ENCODE measurements around the gene MRPL27.

DNA sequence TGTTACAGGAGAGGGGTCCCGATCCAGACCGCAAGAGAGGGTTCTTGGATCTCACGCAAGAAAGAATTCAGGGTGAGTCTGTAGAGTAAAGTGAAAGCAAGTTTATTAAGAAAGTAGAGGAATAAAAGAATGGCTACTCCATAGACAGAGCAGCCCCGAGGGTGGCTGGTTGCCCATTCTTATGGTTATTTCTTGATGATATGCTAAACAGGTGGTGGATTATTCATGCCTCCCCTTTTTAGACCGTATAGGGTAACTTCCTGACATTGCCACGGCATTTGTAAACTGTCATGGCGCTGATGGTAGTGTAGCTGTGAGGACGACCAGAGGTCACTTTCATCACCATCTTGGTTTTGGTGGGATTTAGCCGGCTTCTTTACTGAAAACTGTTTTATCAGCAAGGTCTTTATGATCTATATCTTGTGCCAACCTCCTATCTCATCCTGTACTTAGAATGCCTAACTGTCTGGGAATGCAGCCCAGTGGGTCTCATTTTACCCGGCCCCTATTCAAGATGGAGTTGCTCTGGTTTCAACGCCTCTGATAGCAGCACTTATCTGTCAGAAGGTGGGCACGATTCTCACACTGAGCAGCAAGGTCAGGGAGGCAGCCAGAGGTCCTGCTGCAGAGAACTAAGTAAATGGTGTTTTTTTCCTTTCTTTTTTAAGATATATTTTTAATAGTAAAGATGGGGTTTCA, 53.5 kb downstream of the MRPL27 start:
- TF ChIP-seq, protein P1, sequence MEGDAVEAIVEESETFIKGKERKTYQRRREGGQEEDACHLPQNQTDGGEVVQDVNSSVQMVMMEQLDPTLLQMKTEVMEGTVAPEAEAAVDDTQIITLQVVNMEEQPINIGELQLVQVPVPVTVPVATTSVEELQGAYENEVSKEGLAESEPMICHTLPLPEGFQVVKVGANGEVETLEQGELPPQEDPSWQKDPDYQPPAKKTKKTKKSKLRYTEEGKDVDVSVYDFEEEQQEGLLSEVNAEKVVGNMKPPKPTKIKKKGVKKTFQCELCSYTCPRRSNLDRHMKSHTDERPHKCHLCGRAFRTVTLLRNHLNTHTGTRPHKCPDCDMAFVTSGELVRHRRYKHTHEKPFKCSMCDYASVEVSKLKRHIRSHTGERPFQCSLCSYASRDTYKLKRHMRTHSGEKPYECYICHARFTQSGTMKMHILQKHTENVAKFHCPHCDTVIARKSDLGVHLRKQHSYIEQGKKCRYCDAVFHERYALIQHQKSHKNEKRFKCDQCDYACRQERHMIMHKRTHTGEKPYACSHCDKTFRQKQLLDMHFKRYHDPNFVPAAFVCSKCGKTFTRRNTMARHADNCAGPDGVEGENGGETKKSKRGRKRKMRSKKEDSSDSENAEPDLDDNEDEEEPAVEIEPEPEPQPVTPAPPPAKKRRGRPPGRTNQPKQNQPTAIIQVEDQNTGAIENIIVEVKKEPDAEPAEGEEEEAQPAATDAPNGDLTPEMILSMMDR (IDR thresholded peaks at IDR 0.05; ENCODE audit: low read depth, low read length), result no peak
- no peak for TF ChIP-seq EZH2phosphoT487 (IDR thresholded peaks at IDR 0.05; ENCODE audit: low read depth)
